Measurements from ENCODE around the gene EDAR.

The EDAR gene

GRCh38 chr2:109001201-109001600 is 12.2 kb upstream of the EDAR start:
- no peak for DNase-seq

- DNase-seq: no peak
Observed at GRCh38 chr2:109000738-109001137, 11.7 kb upstream of the EDAR start.

GRCh38 chr2:108998911-108999310 is 9.9 kb upstream of the EDAR start:
- no peak for DNase-seq

GRCh38 chr2:108994178-108994577 is 5.2 kb upstream of the EDAR start:
- DNase-seq: no peak

DNA sequence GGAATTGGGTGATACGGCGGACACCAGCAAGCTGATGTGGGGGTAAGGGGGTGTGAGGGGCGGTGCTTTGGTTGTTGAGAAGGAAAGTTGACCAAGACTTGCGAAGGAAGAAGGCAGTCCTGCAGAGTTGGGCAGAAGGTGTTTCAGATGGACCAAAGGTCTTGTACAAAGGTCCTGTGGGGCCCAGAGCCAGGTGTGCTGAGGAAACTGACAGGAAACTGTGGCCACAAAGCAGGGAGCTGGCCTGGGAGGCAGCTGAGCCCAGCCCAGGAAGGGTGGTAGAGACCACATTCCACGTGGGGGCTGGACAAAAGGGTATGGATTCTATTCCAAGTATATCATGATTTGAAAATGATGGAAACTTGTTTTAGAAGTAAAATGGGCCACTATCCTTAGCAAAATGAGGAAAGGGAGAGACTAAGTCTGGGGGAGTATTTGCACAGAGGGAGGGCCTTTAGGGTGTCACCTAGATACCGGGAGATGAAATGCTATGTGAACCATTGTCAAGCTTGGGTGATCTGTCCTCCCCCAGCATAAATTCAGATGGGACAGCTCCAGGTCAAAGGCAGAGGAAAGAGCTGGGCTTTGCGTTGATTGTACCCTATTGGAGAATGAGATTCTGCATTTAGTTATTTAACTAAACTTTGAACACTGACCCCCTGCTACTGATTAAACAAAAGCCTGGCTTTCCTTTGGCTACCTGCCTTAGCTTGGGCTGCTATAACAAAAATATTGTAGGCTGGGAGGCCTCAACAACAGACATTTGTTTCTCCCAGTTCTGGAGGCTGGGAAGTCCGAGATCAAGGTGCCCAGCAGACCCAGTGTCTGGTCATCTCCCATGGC is 4.3 kb upstream of the EDAR start:
- no peak for DNase-seq

GRCh38 chr2:108988076-108988795 is 784 bp downstream of the EDAR start:
- no peak for DNase-seq

DNA sequence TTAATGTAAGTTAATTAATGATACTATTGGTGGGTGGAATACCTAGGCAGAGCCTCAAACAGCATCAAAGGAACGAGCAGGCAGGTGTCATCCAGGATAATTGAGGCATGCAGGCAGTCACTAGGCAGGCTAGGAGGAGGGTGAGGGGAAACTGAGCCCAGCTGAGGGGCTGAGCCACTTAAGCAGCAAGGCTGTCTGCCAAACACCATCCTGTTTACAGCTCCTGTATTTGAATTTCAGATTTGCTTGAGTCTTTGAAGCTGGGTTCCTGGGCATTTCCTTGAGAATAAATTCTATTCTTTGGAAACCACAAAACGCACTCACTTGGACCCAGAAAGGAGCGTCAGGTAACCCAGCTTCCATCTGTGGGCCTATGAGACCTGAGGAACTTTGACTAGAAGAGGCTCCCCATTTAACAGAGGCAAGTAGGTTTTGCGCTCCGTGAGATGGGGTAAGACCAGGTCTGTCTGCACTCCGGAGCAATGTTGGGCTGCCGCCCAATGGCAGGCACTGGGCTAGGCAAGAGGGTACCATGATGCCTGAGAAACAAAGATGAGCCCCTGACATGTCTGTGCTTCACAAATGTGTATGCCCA is 2.0 kb downstream of the EDAR start:
- DNase-seq: peak in 1 of 5 experiments; percentile 28

- DNase-seq: no peak
Observed at GRCh38 chr2:108983610-108984009, 5.4 kb downstream of the EDAR start.

DNA sequence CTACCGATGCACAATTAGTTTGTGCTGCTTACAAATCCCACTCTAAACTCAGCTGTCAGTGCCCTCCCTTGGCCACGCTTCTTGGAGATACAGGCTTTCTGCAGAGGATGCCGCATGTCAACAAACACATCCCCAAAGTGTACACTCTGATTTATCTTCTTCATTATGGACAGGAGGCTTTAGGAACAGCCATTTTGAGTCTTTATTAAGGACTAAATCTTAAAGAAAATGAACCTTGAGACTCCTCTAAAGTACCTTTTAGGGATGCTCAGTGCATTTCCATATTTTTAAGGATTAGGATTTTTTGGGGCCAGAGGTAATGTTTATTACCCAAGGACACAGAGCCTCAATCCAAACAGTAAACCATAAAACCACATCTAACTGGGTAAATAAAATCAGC is 6.0 kb downstream of the EDAR start:
- no peak for DNase-seq

DNA sequence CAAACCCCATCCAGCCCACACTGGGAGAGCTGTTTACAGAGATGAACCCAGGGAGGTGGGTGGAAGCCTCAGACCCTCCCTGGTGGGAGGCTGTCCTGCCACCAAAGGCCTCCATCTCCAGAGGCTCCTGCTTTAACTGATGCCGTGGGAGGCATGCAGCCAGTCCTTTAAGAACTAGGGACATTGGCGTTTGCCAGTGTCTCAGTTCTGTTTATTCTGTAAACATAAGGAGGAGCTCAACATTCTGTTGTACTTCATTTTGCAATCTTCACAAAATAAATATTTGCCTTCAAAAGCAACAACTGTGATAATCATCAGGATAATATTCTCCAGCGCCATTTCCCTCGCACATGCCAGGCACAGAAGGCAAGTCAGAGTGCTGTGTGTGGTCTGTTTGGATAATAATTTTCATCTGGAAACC is 6.8 kb downstream of the EDAR start:
- no peak for DNase-seq

DNA sequence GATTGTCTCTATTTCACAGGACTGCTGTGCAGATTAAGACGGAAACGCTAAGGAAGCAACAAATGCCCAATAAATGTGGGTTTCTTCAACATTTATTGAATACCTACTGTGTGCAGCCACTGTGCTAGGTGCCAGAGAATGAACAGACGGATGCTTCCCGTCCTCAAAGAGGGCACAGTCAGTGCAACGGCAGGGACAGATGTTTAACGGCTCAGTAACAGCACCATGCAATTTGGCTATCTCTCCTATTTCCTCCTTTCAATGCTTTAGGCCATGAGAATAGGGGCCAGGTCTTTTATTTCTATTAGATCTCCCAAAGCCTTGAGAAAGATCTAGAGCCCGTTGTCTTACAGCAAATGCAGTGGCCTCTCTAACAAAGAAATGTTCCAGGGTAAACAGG is 7.2 kb downstream of the EDAR start:
- DNase-seq: no peak

- DNase-seq: no peak
Observed at GRCh38 chr2:108980076-108980475, 8.9 kb downstream of the EDAR start.

- no peak for DNase-seq
Observed at GRCh38 chr2:108979461-108979860, 9.6 kb downstream of the EDAR start.

DNA sequence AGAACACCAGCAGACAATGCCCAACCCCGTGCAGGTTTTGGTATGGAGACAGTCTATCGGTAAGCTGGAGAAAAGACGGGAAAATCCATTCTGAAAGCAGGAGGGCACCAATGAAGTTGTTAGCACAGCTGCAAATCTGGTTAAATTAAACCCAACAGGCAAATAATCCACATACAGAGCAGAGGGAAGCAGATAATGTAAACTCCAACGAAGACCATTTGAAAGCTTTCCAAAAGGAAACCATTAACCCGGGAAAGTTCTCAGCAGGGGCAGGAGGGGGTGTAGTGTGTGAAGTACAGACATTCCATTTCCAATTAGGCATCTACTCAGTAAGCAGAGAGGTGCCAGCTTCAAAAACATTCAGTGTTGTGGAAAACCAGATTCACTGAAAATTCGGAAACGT is 10.3 kb downstream of the EDAR start:
- DNase-seq: no peak

- DNase-seq: no peak
Observed at GRCh38 chr2:108975613-108976435, 13.2 kb downstream of the EDAR start.

- DNase-seq: no peak
Observed at GRCh38 chr2:108974674-108975073, 14.3 kb downstream of the EDAR start.

DNA sequence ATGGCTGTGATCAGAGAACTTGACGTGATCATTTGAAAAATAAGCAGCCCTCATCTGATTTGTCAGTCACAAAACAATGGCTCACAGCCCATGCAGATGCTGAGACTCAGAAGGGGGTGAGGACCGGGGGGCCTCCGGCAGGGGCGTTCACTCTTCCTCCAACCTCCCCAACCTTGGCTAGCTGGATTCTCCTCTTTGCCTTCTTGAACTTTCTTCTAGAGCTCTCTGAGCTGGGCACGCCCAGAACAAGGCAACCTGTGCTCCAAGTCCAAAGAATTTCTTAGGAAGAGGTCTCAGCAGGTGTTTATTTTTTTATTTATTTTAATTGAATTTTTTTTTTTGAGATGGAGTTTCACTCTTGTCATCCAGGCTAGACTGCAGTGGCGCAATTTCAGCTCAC is 16.4 kb downstream of the EDAR start:
- no peak for DNase-seq

DNA sequence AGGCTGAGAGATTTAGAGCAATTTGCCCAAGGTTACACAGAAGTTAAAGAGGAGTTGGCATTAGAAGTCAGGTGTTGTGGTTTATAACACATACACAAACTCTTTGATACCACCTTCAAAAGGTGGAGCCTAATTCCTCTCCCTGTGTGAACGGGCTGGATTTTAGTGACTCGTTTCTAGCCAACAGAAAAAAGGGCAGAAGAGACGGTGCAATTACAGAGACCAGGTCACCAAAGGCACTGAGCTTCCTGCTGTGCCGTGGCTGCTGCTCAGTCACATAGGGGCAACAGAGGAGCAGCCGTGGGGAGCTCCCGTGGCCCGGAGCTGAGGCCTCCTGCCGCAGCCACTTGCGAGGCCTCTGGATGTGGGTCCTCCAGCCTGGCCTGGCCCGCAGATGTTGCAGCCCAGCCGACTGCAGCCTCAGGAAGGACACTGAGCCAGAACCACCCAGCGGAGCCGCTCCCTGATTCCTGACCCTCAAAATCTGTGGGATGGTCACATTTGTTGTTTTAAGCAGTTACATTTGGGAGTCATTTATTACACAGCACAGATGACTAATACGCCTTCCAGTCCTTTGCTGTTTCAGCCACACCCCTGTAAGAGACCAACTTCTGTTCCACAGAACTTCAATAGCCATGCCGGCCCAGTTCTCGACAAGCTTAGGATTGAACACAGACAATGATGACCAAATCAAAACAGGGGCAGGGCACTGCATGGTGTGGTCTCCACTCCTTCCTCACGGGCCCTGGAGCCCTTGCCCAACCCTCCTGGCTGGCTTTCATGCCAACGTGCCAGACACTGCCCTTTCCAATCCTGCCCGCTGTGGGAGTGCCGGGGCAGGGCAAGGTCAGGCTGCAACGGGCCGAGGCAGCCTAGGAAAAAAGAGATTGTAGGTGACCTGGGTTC is 17.1 kb downstream of the EDAR start:
- DNase-seq: no peak

DNA sequence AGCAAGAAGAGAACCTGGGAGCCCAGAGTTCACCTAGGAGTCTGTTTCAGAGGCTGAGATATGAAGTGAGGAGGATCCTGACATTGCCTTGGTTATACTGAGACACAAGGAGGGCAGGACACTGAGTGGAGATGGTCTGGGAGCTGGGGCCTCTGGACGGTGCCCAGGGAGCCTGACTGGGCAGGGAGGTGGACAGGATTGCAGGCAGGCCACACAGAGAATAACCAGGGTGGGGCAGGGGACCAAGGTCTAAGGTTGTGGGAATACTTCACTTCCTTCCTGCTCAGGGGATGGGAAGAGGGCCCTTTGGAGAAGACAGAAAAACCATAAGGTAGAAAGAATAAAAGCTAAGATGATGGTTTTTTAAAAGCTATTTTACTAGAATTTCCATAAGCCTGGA is 18.7 kb downstream of the EDAR start:
- no peak for DNase-seq

GRCh38 chr2:108969856-108970255 is 19.2 kb downstream of the EDAR start:
- no peak for DNase-seq

- no peak for DNase-seq
Observed at GRCh38 chr2:108968619-108969018, 20.4 kb downstream of the EDAR start.

DNA sequence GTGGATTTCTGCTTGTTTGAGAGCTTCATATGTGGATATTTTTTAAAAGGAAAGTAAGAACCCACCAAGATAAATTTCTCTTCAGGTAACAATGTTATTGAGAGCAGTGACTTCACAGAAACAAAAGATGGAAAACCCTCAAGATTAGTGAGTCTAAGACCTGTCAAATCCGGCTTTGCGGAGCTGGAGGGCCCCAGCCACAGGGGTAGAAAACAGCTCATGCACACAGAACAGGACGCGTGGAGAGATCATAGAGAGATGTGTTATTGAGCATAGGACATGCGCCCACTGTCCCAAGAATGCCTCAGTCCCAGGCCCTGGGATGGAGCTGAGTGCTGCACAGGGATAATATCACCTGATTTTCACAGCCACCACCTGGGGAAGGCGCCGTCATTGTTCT is 21.3 kb downstream of the EDAR start:
- no peak for DNase-seq

Measured in T-helper 2 cell (primary cell).